ENCODE results near the gene ABCD2. TPM values are rescaled to one million over a fixed set of nuclear protein-coding genes. Genes with fewer than 3 reads are reported as not detected.

ABCD2 gene
- total and polyA plus RNA-seq, 5 donors from 2014 or later, result 6.4 to 11.9 (median 8.8) TPM

- Mint-ChIP-seq H3K27ac (no peak overlapping the region), H3K4me1 (no peaks in the 10 kb centered on the region), H3K9me3 (peaks cover 0 to 5% (median 0%) of the 10 kb centered on the region in 7 donors), H3K27me3 (no peaks in the 10 kb centered on the region), H3K36me3 (peaks cover 7% of the 10 kb centered on the region), H3K4me3 (no peak overlapping the region)
- DNase-seq (no peak), ATAC-seq (ENCODE audit: low read depth in 2 of 2) (no peak)
- Histone ChIP-seq H3K9me3 (ENCODE audit: control insufficient read depth in 2 of 2, low read length in 2 of 2) (no peaks in the 10 kb centered on the region), H3K36me3 (ENCODE audit: control insufficient read depth, insufficient read depth, low read length) (no peaks in the 10 kb centered on the region), H3K4me1 (ENCODE audit: control insufficient read depth, insufficient read depth, low read length, poor library complexity, severe bottlenecking) (no peaks in the 10 kb centered on the region), H3K27me3 (ENCODE audit: control insufficient read depth, insufficient read depth, low read length) (no peaks in the 10 kb centered on the region), H3K4me3 (ENCODE audit: low read depth, low read length) (no peak overlapping the region), H3K27ac (ENCODE audit: insufficient read depth, low read length, poor library complexity, severe bottlenecking) (no peak overlapping the region)
Observed at GRCh38 chr12:39505023-39505422, 114.6 kb downstream of the ABCD2 start.

DNA sequence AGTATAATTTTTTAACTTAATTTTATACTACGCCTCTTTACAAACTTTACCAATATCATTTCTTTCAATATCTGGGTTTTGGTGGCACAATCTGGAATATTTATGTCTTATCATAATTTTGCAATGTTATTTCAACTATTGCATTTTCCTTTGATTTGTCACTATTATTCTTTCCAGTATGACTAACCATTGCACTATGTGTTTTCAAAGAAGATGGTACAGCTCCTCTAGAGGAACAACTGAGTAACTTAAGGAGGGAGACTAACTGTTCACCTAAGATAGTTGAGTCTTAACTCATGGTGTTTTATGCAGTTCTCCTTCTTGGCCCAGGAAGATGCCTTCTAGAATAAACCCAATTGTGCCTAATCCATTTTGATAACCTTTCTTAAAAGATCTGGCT is 116.2 kb downstream of the ABCD2 start:
- Mint-ChIP-seq H3K27ac (no peak overlapping the region), H3K4me3 (no peak overlapping the region)
- ATAC-seq (ENCODE audit: low read depth in 2 of 2), result no peak

DNA sequence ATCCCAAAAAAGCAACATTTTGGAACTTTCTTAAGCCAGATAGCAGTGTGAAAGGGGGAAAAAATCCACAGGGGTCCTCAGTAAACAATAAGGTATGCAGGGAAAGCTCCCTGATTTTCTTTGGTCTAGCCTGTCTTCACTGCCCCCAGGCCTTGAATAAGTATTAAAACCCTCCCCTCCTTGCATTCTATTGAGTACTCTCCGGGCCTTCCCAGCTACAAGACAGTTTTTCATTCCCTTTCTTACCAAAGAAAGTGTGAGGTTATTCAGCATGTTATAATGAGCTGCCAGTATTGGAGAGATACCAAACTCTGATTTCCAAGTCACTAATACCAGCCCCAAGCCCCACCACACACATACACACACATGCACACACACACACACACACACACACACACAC is 116.9 kb downstream of the ABCD2 start:
- no peaks in the 10 kb centered on the region for H3K9me3 ChIP-seq (ENCODE audit: control insufficient read depth in 2 of 2, low read length in 2 of 2)
- H3K27me3 Mint-ChIP-seq, result no peaks in the 10 kb centered on the region
- H3K4me3 ChIP-seq (ENCODE audit: low read depth, low read length), result no peak overlapping the region
- H3K36me3 Mint-ChIP-seq, result peaks cover 7% of the 10 kb centered on the region
- no peak overlapping the region for H3K4me3 Mint-ChIP-seq
- DNase-seq (no peak), ATAC-seq (ENCODE audit: low read depth in 2 of 2) (no peak)
- H3K36me3 ChIP-seq (ENCODE audit: control insufficient read depth, insufficient read depth, low read length), result no peaks in the 10 kb centered on the region
- peaks cover 0 to 3% (median 0%) of the 10 kb centered on the region in 7 donors for H3K9me3 Mint-ChIP-seq
- no peaks in the 10 kb centered on the region for H3K27me3 ChIP-seq (ENCODE audit: control insufficient read depth, insufficient read depth, low read length)
- H3K4me1 Mint-ChIP-seq, result no peaks in the 10 kb centered on the region
- no peak overlapping the region for H3K27ac ChIP-seq (ENCODE audit: insufficient read depth, low read length, poor library complexity, severe bottlenecking)
- H3K27ac Mint-ChIP-seq, result no peak overlapping the region
- H3K4me1 ChIP-seq (ENCODE audit: control insufficient read depth, insufficient read depth, low read length, poor library complexity, severe bottlenecking), result no peaks in the 10 kb centered on the region

More for the DNA sequence above, 116.2 kb downstream of the ABCD2 start:
- H3K27me3 ChIP-seq (ENCODE audit: control insufficient read depth, insufficient read depth, low read length), result no peaks in the 10 kb centered on the region
- no peak overlapping the region for H3K4me3 ChIP-seq (ENCODE audit: low read depth, low read length)
- no peaks in the 10 kb centered on the region for H3K36me3 ChIP-seq (ENCODE audit: control insufficient read depth, insufficient read depth, low read length)
- Mint-ChIP-seq H3K36me3 (peaks cover 7% of the 10 kb centered on the region), H3K4me1 (no peaks in the 10 kb centered on the region), H3K9me3 (peaks cover 0 to 3% (median 0%) of the 10 kb centered on the region in 7 donors), H3K27me3 (no peaks in the 10 kb centered on the region)
- H3K9me3 ChIP-seq (ENCODE audit: control insufficient read depth in 2 of 2, low read length in 2 of 2), result no peaks in the 10 kb centered on the region
- no peak overlapping the region for H3K27ac ChIP-seq (ENCODE audit: insufficient read depth, low read length, poor library complexity, severe bottlenecking)
- DNase-seq, result no peak
- H3K4me1 ChIP-seq (ENCODE audit: control insufficient read depth, insufficient read depth, low read length, poor library complexity, severe bottlenecking), result no peaks in the 10 kb centered on the region

Other genes with a start within 250 kb of the ABCD2 start
- gene KIF21A, start 176.7 kb downstream of the ABCD2 start, total RNA-seq, result 10.7 TPM
- gene KIF21A, start 176.7 kb downstream of the ABCD2 start, polyA plus RNA-seq, result 1 to 10 TPM; 1.7 to 4.0 (median 2.1) TPM

All from CD4-positive, CD25-positive, alpha-beta regulatory T cell (primary cell).